Measurements from ENCODE around the gene AUTS2. TPM values are rescaled to one million over a fixed set of nuclear protein-coding genes. Genes with fewer than 3 reads are reported as not detected.
A peak's percentile ranks its signal among the peaks of the same experiment; 100 is the strongest.

AUTS2 gene
- total and polyA plus RNA-seq, 10 of the 15 experiments (the other 5 are each of a cell fraction or from before 2014, with no cell fraction given), result 6.4 to 55.6 (median 21.6) TPM

DNA sequence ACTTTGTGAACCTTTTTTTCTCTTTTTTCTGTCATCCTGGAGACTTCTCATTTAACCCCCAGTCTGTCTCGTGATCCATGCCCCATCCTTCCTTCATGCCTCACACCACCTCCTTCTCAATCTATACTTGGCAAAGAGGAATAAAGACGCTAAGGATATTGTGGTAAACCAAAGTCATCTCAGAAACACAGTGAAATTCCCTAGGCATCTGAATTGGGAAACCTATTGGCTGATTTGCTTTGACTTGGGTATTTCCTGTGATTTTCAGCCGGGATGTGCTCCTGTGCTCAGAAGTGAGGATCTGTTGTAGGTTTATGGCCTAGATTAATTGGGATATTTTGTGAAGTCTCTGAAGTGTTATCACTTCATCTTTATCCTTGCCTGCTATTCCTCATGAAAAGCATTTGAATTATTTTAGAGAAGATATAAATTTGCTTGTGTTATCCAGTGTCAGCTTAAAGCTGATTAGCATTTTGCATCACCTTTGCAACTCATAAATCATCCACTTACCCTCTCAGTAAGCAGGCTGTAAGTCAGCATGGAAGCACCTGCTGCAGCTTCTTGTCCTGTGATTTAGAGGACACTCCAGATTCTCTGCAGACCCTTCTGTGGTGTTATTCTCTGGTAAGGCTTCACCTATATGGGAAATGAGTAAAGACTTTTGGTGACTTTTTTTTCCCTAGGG is 138.0 kb downstream of the AUTS2 start (continued):
- TF ChIP-seq NFIC (IDR thresholded peaks at IDR 0.05; ENCODE audit: low read depth, low read length) (no peak), RAD21 (IDR thresholded peaks at IDR 0.05; ENCODE audit: insufficient read depth, low read depth, low read length) (no peak), ASH2L (IDR thresholded peaks at IDR 0.05; ENCODE audit: borderline replicate concordance, low read depth) (no peak), BCL11A (IDR thresholded peaks at IDR 0.05; ENCODE audit: low read depth, low read length) (no peak), DPF2 (IDR thresholded peaks at IDR 0.05) (no peak), MEF2A (IDR thresholded peaks at IDR 0.05; ENCODE audit: insufficient read depth, low read depth, low read length) (no peak)

DNA sequence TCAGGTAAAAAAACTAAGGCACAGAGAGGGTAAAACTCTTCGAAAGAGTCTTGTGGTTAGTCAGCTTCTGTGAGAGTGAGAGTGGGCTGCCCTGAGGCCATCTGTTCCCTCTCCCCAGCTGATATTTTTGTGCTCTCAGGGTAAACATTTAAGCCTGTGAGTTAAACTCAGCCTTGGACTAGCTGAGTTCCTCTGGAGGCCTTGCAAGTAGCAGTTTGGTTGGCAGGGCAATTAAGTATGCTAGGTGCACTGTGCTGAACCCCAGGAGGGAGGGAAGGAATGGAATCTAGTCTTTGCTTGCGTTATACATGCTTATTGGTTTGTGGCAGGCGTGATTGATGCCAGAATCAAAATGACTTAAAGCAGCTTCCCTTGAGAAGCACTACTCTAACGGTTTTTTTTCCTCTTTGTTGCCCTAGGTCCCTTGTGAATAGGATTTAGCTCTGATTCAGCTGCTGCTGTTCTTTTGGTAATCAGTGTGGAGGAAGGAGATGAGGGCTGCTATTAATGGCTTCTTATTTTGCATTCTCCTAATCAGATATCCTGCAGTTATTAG is 140.2 kb downstream of the AUTS2 start:
- RAD21 ChIA-PET (ENCODE audit: unreplicated experiment), result interaction anchor here (0.7 to 5.6 kb wide), 35 partner anchors 9 to 329 kb away, joined by 3 to 86 read pairs (median 7); partner anchors contain the start of gene AUTS2
- DNase-seq (ENCODE audit: low read depth, low spot score), result peak; percentile 82
- ATAC-seq, result peak; percentile 68
- Histone ChIP-seq H2AFZ (ENCODE audit: control insufficient read depth, low read depth, low read length) (no peak overlapping the region), H3K4me2 (ENCODE audit: control insufficient read depth, insufficient read depth) (peak overlapping the region; percentile 88), H3K9ac (ENCODE audit: control insufficient read depth, insufficient read depth, low read length) (peak overlapping the region; percentile 28; the same call in 1 of the 2 replicates), H3K27me3 (replicated peaks in 1 of 2; ENCODE audit: control insufficient read depth in 2 of 2, insufficient read depth in 2 of 2, low read length in 1 of 2) (no peaks in the 10 kb centered on the region; a peak in 1 of 4 replicates), H3K27ac (ENCODE audit: control insufficient read depth, insufficient read depth) (peak overlapping the region; percentile 45), H3K79me2 (ENCODE audit: control insufficient read depth, insufficient read depth, low read length) (no peaks in the 10 kb centered on the region; the same call in none of the 2 replicates), H3K9me3 (replicated peaks; ENCODE audit: control insufficient read depth, insufficient read depth, low read length) (no peaks in the 10 kb centered on the region), H3K4me3 (peak overlapping the region; percentile 53), H3K4me1 (ENCODE audit: control insufficient read depth, insufficient read depth, low read length) (peaks cover 32% of the 10 kb centered on the region), H3K36me3 (ENCODE audit: control insufficient read depth in 2 of 2, insufficient read depth in 2 of 2, low read length in 1 of 2) (no peaks in the 10 kb centered on the region), H4K20me1 (ENCODE audit: control insufficient read depth, insufficient read depth) (peaks cover 3% of the 10 kb centered on the region; the same call in 1 of the 2 replicates)
- WGBS (ENCODE audit: insufficient coverage, insufficient replicate concordance, low lambda C conversion rate, missing lambda C conversion rate), result 1% methylated on average over 4 of the region's 4 CpGs
- in situ Hi-C loops (cut with MboI), result no loop called here
- BruUV-seq (replicated peaks), result no TSS peak
- intact Hi-C loops (cut with micrococcal nuclease; ENCODE audit: unreplicated experiment), result loop anchor here (2.0 to 10.0 kb wide), 4 partner anchors 42 to 334 kb away; no protein-coding TSS in a partner anchor
- SMC1A ChIA-PET (ENCODE audit: uncharacterized antibody, unreplicated experiment), result interaction anchor here (0.6 to 4.9 kb wide), 48 partner anchors 10 to 908 kb away, joined by 3 to 103 read pairs (median 8); no protein-coding TSS in a partner anchor
- peak; percentile 31 for FAIRE-seq
- CTCF ChIA-PET, result interaction anchor here (0.6 to 3.1 kb wide), 18 partner anchors 10 to 304 kb away, joined by 3 to 15 read pairs (median 4); no protein-coding TSS in a partner anchor
- POLR2A ChIA-PET, result interaction anchor here (0.6 to 2.8 kb wide), 15 partner anchors 10 to 85 kb away, joined by 3 to 15 read pairs (median 5); no protein-coding TSS in a partner anchor
- TF ChIP-seq EGR1 (IDR thresholded peaks at IDR 0.05; ENCODE audit: borderline replicate concordance in 1 of 2, low read depth in 2 of 2, low read length in 2 of 2) (no peak), CREM (IDR thresholded peaks at IDR 0.05; ENCODE audit: low read depth) (peak; percentile 26; the same call in 1 of the 2 replicates), SIX5 (IDR thresholded peaks at IDR 0.05; ENCODE audit: low read depth, low read length, severe bottlenecking) (no peak), RB1 (IDR thresholded peaks at IDR 0.05; ENCODE audit: borderline replicate concordance) (no peak), SREBF2 (IDR thresholded peaks at IDR 0.05; ENCODE audit: low read length) (no peak), FOXK2 (IDR thresholded peaks at IDR 0.05) (no peak), ZNF384 (IDR thresholded peaks at IDR 0.05; ENCODE audit: borderline replicate concordance, low read depth, low read length) (no peak; the same call in 1 of the 2 replicates), TARDBP (IDR thresholded peaks at IDR 0.05; ENCODE audit: borderline replicate concordance) (no peak)
- TF ChIP-seq, protein P1, sequence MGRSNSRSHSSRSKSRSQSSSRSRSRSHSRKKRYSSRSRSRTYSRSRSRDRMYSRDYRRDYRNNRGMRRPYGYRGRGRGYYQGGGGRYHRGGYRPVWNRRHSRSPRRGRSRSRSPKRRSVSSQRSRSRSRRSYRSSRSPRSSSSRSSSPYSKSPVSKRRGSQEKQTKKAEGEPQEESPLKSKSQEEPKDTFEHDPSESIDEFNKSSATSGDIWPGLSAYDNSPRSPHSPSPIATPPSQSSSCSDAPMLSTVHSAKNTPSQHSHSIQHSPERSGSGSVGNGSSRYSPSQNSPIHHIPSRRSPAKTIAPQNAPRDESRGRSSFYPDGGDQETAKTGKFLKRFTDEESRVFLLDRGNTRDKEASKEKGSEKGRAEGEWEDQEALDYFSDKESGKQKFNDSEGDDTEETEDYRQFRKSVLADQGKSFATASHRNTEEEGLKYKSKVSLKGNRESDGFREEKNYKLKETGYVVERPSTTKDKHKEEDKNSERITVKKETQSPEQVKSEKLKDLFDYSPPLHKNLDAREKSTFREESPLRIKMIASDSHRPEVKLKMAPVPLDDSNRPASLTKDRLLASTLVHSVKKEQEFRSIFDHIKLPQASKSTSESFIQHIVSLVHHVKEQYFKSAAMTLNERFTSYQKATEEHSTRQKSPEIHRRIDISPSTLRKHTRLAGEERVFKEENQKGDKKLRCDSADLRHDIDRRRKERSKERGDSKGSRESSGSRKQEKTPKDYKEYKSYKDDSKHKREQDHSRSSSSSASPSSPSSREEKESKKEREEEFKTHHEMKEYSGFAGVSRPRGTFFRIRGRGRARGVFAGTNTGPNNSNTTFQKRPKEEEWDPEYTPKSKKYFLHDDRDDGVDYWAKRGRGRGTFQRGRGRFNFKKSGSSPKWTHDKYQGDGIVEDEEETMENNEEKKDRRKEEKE (IDR thresholded peaks at IDR 0.05), result no peak
- TF ChIP-seq, protein P2, sequence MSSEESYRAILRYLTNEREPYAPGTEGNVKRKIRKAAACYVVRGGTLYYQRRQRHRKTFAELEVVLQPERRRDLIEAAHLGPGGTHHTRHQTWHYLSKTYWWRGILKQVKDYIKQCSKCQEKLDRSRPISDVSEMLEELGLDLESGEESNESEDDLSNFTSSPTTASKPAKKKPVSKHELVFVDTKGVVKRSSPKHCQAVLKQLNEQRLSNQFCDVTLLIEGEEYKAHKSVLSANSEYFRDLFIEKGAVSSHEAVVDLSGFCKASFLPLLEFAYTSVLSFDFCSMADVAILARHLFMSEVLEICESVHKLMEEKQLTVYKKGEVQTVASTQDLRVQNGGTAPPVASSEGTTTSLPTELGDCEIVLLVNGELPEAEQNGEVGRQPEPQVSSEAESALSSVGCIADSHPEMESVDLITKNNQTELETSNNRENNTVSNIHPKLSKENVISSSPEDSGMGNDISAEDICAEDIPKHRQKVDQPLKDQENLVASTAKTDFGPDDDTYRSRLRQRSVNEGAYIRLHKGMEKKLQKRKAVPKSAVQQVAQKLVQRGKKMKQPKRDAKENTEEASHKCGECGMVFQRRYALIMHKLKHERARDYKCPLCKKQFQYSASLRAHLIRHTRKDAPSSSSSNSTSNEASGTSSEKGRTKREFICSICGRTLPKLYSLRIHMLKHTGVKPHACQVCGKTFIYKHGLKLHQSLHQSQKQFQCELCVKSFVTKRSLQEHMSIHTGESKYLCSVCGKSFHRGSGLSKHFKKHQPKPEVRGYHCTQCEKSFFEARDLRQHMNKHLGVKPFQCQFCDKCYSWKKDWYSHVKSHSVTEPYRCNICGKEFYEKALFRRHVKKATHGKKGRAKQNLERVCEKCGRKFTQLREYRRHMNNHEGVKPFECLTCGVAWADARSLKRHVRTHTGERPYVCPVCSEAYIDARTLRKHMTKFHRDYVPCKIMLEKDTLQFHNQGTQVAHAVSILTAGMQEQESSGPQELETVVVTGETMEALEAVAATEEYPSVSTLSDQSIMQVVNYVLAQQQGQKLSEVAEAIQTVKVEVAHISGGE (CRISPR knock-in tag; IDR thresholded peaks at IDR 0.05), result no peak

Data from GM12878 (cell line).